Activated CD4-positive, alpha-beta memory T cell treated with anti-CD3 and anti-CD28 coated beads for 36 hours (primary cell): ENCODE results near the gene ATPAF1. TPM values are rescaled to one million over a fixed set of nuclear protein-coding genes. Genes with fewer than 3 reads are reported as not detected.

ENCODE experiments used
- CTCF ChIA-PET: fragments of 350-600 bp; sonication (Branson Sonifier 250); formaldehyde crosslinking; loops from one replicate; lab custom pipeline; 2021; ENCODE audit warnings: antibody characterized with exemption, inconsistent platforms; lab: Charles Lee
- POLR2A ChIA-PET: fragments of 350-600 bp; sonication (Branson Sonifier 250); formaldehyde crosslinking; loops from one replicate; lab custom pipeline; 2021; ENCODE audit warnings: antibody characterized with exemption; lab: Charles Lee
- DNase-seq: peaks from one replicate; pipeline ENCODE4 v3.0.0-alpha.2; 2020
- H3K27ac Mint-ChIP-seq: one replicate; pipeline ENCODE4 v1.8.0; 2021; ENCODE audit warnings: mixed read lengths
- H3K27me3 Mint-ChIP-seq: one replicate; pipeline ENCODE4 v1.8.0; 2021; ENCODE audit warnings: mixed read lengths
- H3K36me3 Mint-ChIP-seq: one replicate; pipeline ENCODE4 v1.8.0; 2021; ENCODE audit warnings: mixed read lengths
- H3K4me1 Mint-ChIP-seq: one replicate; pipeline ENCODE4 v1.8.0; 2021; ENCODE audit warnings: low read depth, mixed read lengths
- H3K4me3 Mint-ChIP-seq: one replicate; pipeline ENCODE4 v1.8.0; 2021; ENCODE audit warnings: mild to moderate bottlenecking, mixed read lengths
- H3K9me3 Mint-ChIP-seq: one replicate; pipeline ENCODE4 v1.8.0; 2021; ENCODE audit warnings: mixed read lengths
- intact Hi-C: fragments of 100-400 bp; cut with micrococcal nuclease; formaldehyde crosslinking; loops from one replicate; pipeline ENCODE4 v1.15.1; 2023
- total RNA-seq, 2 experiments: library from RNA; stranded (reverse); gene quantifications; one replicate each; pipeline ENCODE4 v1.2.3, GENCODE V29; 2021

ATPAF1 gene
- total RNA-seq, 2 experiments from 2014 or later: 45.0 to 45.9 TPM

- ChIA-PET POLR2A (interaction anchor here (5.5 kb wide), 1 partner anchor 8 kb away, joined by 47 read pairs; the partner anchor contains the start of gene MKNK1), CTCF (interaction anchor here (2.2 kb wide), 1 partner anchor 9 kb away, joined by 13 read pairs; the partner anchor contains the start of gene MKNK1)
- Mint-ChIP-seq H3K36me3 (peaks cover 15% of the 10 kb centered on the region), H3K9me3 (no peaks in the 10 kb centered on the region), H3K27me3 (no peaks in the 10 kb centered on the region), H3K4me3 (no peak overlapping the region), H3K27ac (no peak overlapping the region), H3K4me1 (peaks cover 48% of the 10 kb centered on the region)
- intact Hi-C loops: no loop called here
- no peak for DNase-seq
Observed at GRCh38 chr1:46612937-46613660, 55.1 kb downstream of the ATPAF1 start.

DNA sequence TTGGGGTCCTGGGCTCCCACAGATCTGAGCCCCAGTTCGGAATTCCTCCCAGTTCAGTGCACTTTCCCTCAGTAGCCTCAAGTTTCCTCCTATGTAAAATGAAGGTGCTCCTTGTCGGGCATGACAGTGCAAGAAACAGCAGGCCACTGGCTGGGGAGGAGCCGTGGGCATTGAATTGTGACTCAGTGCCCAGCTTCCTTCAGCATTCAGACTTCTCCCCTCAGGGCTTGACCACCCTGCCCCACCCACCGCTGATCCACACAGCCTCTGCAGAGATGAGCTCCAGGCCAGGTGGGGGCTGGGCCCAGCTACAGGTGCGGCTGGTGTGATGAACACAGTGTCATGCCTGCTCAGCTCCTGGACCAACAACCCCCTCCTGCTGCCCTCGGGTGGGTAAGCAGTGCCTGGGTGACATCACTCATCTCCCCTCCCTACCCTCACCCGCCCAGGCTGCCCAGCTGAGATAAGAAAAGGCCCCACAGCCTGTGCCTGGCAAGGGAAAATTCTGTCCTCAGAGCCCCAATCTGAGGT is 56.4 kb downstream of the ATPAF1 start:
- CTCF ChIA-PET: no interaction called here
- no peaks in the 10 kb centered on the region for H3K27me3 Mint-ChIP-seq
- no peaks in the 10 kb centered on the region for H3K9me3 Mint-ChIP-seq
- H3K27ac Mint-ChIP-seq: no peak overlapping the region
- POLR2A ChIA-PET: interaction anchor here (0.6 kb wide), 1 partner anchor 248 kb away, joined by 3 read pairs; no protein-coding TSS in a partner anchor
- H3K36me3 Mint-ChIP-seq: peaks cover 16% of the 10 kb centered on the region
- DNase-seq: no peak
- peaks cover 38% of the 10 kb centered on the region for H3K4me1 Mint-ChIP-seq
- no peak overlapping the region for H3K4me3 Mint-ChIP-seq
- intact Hi-C loops: no loop called here

- CTCF ChIA-PET: no interaction called here
- H3K4me3 Mint-ChIP-seq: no peak overlapping the region
Observed at GRCh38 chr1:46607345-46608130, 60.6 kb downstream of the ATPAF1 start.

DNA sequence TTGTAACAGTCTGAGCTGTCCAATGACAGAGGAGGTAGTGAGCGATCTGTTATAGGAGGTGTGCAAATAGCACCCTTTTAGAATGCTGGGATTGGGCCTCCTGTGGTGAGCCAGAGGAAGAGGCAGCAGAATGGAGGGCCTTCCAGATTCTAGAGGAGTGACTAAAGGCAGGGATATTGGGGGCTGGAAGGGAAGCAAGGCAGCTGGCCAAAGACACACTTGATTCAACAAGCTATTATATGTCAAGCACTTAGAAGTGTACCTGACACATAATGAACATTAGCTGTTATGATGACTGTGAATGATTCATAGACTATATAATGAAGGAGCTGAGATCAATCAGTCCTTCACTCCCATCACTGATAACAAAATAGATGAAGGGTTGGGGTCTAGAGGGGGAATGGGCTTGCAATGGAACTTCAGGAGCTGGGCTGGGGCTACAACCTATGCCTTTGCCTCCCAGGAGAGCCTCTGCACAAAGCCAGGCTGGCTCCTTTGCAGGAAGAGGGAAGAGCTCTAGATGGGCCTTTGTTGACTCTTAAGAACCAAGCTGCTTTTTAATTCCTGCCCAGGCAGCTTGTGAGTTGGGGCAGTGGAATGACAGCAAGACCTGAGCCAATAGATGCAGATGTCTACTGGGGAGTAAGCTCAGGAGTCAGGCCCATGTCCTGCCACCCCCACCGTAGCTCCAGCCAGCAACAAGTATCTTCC is 61.8 kb downstream of the ATPAF1 start:
- Mint-ChIP-seq H3K9me3 (no peaks in the 10 kb centered on the region), H3K4me1 (peaks cover 39% of the 10 kb centered on the region), H3K27ac (no peak overlapping the region), H3K36me3 (peaks cover 18% of the 10 kb centered on the region), H3K4me3 (no peak overlapping the region), H3K27me3 (no peaks in the 10 kb centered on the region)
- ChIA-PET POLR2A (interaction anchor here (5.5 kb wide), 1 partner anchor 9 kb away, joined by 47 read pairs; the partner anchor contains the start of gene MOB3C), CTCF (interaction anchor here (1.7 kb wide), 1 partner anchor 118 kb away, joined by 5 read pairs; no protein-coding TSS in a partner anchor)
- DNase-seq: no peak
- intact Hi-C loops: loop anchor here (10.0 kb wide), 1 partner anchor 262 kb away; the partner anchor contains the start of gene NSUN4

More at GRCh38 chr1:46607345-46608130, 60.6 kb downstream of the ATPAF1 start:
- no peak overlapping the region for H3K27ac Mint-ChIP-seq
- H3K36me3 Mint-ChIP-seq: peaks cover 18% of the 10 kb centered on the region
- POLR2A ChIA-PET: interaction anchor here (5.5 kb wide), 1 partner anchor 8 kb away, joined by 47 read pairs; the partner anchor contains the start of gene MOB3C
- intact Hi-C loops: loop anchor here (10.0 kb wide), 1 partner anchor 263 kb away; the partner anchor contains the start of gene NSUN4
- no peaks in the 10 kb centered on the region for H3K9me3 Mint-ChIP-seq
- peaks cover 34% of the 10 kb centered on the region for H3K4me1 Mint-ChIP-seq
- H3K27me3 Mint-ChIP-seq: no peaks in the 10 kb centered on the region
- DNase-seq: no peak

DNA sequence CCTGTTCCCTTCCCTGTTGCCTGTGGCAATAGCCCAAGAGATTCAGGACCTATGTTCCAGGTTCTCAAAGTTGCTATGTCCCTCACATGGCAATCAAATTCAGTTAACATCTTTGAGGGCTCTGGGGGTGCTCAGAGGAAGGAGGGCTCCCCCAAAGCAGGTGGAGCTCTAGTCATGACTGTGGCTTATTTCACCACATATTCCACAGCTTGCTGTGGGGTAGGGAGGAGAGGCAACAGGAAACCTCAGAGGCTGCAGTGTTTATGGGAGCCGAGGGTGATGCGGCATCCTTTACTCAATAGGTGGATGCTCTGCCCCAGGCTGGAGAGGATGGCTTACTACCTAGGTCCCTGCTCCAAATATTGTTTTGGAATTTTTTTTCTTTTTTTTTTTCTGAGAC is 62.9 kb downstream of the ATPAF1 start:
- Mint-ChIP-seq H3K9me3 (no peaks in the 10 kb centered on the region), H3K36me3 (peaks cover 18% of the 10 kb centered on the region)

GRCh38 chr1:46603858-46604549 is 64.2 kb downstream of the ATPAF1 start, which contains the start of gene MKNK1:
Gene MKNK1 (minus strand): TSS chr1:46604268. CDS start chr1:46583327, 20,941 bp downstream.
- no peaks in the 10 kb centered on the region for H3K9me3 Mint-ChIP-seq
- H3K36me3 Mint-ChIP-seq: peaks cover 11% of the 10 kb centered on the region
- ChIA-PET CTCF (interaction anchor here (0.8 to 2.8 kb wide), 13 partner anchors 10 to 162 kb away, joined by 3 to 16 read pairs (median 5); partner anchors contain the start of genes ATPAF1 and MOB3C), POLR2A (interaction anchor here (0.6 to 5.5 kb wide), 9 partner anchors 12 to 104 kb away, joined by 3 to 47 read pairs (median 4); partner anchors contain the start of genes ATPAF1 and MOB3C)
- intact Hi-C loops: loop anchor here (1.0 to 10.0 kb wide), 5 partner anchors 12 to 259 kb away; partner anchors contain the start of genes ATPAF1, EFCAB14, MOB3C and NSUN4
- H3K4me1 Mint-ChIP-seq: peaks cover 53% of the 10 kb centered on the region
- no peaks in the 10 kb centered on the region for H3K27me3 Mint-ChIP-seq
- peak within 1 kb of the TSS; percentile 77 for H3K27ac Mint-ChIP-seq
- peak; percentile 99 for DNase-seq
- peak within 1 kb of the TSS; percentile 85 for H3K4me3 Mint-ChIP-seq

More for the DNA sequence above, 62.9 kb downstream of the ATPAF1 start:
- Mint-ChIP-seq H3K27ac (peak overlapping the region; percentile 39), H3K27me3 (no peaks in the 10 kb centered on the region), H3K4me1 (peaks cover 42% of the 10 kb centered on the region), H3K4me3 (peak overlapping the region; percentile 85)
- ChIA-PET CTCF (interaction anchor here (1.0 to 2.8 kb wide), 5 partner anchors 11 to 158 kb away, joined by 3 to 16 read pairs (median 5); partner anchors contain the start of genes ATPAF1 and MOB3C), POLR2A (interaction anchor here (1.1 to 5.5 kb wide), 3 partner anchors 11 to 63 kb away, joined by 3 to 47 read pairs (median 9); partner anchors contain the start of genes ATPAF1 and MOB3C)
- DNase-seq: peak; percentile 28
- intact Hi-C loops: loop anchor here (2.0 to 10.0 kb wide), 2 partner anchors 114 to 260 kb away; partner anchors contain the start of genes EFCAB14 and NSUN4

DNA sequence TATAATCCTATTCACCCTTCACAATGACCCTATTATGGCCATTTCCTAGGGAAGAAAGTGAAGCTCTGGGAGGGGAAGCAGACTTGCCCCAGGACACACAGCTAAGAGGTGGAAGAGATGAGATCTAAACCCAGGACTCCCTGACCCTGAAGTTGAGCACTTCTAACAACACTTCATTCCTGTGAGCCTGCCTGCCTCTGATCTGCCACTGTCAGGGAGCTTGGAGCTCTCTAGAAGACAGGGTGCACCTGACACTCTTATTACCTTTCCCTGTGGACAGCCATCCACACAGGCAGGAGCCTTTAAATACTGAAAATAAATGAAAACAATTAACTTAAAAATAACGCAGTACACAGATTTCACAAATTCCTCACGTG is 64.7 kb downstream of the ATPAF1 start:
- peaks cover 6% of the 10 kb centered on the region for H3K36me3 Mint-ChIP-seq
- no peaks in the 10 kb centered on the region for H3K9me3 Mint-ChIP-seq
- peak overlapping the region; percentile 85 for H3K4me3 Mint-ChIP-seq
- intact Hi-C loops: loop anchor here (5.0 to 10.0 kb wide), 2 partner anchors 64 to 259 kb away; partner anchors contain the start of genes ATPAF1 and NSUN4
- ChIA-PET CTCF (interaction anchor here (1.0 to 2.8 kb wide), 9 partner anchors 10 to 161 kb away, joined by 4 to 16 read pairs (median 8); partner anchors contain the start of gene MOB3C), POLR2A (interaction anchor here (0.9 to 5.5 kb wide), 4 partner anchors 12 to 64 kb away, joined by 3 to 47 read pairs (median 6); partner anchors contain the start of genes ATPAF1 and MOB3C)
- H3K4me1 Mint-ChIP-seq: peaks cover 55% of the 10 kb centered on the region
- H3K27ac Mint-ChIP-seq: peak overlapping the region; percentile 77
- H3K27me3 Mint-ChIP-seq: no peaks in the 10 kb centered on the region
- no peak for DNase-seq

DNA sequence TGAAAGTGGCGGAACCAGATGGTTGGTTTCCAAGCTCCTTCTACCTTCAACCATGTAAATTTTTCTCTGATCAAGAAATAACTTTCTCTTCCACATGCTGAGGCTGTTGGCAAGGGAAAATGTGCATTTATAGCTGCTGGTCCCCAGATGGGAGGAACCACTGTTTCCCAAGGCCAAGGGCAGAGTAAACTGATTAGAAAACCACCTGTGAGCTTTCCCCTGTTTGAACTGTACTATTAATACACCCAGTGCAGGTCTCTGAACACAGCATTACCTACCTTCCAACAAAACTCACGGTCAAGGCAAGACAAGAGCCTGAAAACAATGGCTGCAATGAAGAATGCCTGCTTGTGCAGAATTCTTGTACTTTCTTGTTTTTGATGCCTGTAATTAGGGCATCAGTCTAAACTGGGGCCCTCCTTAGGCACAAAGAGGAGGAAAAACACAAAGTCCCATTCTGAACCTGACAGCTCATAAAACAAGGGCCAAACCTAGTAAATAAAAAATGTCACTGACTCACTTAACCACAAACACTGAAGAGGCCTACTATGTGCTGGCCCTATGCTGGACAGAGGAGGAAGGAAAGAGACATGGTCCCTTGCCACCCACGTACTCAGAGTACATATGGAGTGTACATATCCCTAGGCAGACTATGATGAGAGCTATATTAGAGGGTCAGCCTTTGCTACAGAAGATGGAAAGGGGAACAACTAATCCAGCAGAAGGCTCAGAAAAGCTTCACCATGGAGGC is 66.7 kb downstream of the ATPAF1 start:
- Mint-ChIP-seq H3K27ac (no peak overlapping the region), H3K36me3 (peaks cover 2% of the 10 kb centered on the region), H3K9me3 (no peaks in the 10 kb centered on the region), H3K4me1 (peaks cover 58% of the 10 kb centered on the region), H3K27me3 (no peaks in the 10 kb centered on the region), H3K4me3 (no peak overlapping the region)
- DNase-seq: no peak
- POLR2A ChIA-PET: no interaction called here
- CTCF ChIA-PET: interaction anchor here (1.4 kb wide), 1 partner anchor 124 kb away, joined by 3 read pairs; no protein-coding TSS in a partner anchor
- intact Hi-C loops: loop anchor here (5.0 to 10.0 kb wide), 2 partner anchors 66 to 257 kb away; partner anchors contain the start of genes ATPAF1 and NSUN4

GRCh38 chr1:46599059-46599970 is 68.8 kb downstream of the ATPAF1 start:
- Mint-ChIP-seq H3K27ac (no peak overlapping the region), H3K4me3 (no peak overlapping the region), H3K36me3 (peaks cover 3% of the 10 kb centered on the region), H3K4me1 (peaks cover 59% of the 10 kb centered on the region), H3K9me3 (no peaks in the 10 kb centered on the region), H3K27me3 (no peaks in the 10 kb centered on the region)
- ChIA-PET POLR2A (no interaction called here), CTCF (interaction anchor here (0.8 to 1.1 kb wide), 2 partner anchors 18 to 126 kb away, joined by 3 read pairs; no protein-coding TSS in a partner anchor)
- no peak for DNase-seq
- intact Hi-C loops: no loop called here
